ENCODE results near the gene TP53I3.

- no peak for TF ChIP-seq CTCF (IDR thresholded peaks at IDR 0.05)
- TF ChIP-seq POLR2A (IDR thresholded peaks at IDR 0.05): no peak
Measured at GRCh38 chr2:24051833-24052232, 32.8 kb downstream of the TP53I3 start.
